ENCODE measurements around the gene COL4A2.

Gene COL4A2

GRCh38 chr13:110423689-110424302, 116.7 kb downstream of the COL4A2 start:
- DNase-seq = no peak

GRCh38 chr13:110424569-110425443, 117.7 kb downstream of the COL4A2 start:
- no peak for DNase-seq

DNA sequence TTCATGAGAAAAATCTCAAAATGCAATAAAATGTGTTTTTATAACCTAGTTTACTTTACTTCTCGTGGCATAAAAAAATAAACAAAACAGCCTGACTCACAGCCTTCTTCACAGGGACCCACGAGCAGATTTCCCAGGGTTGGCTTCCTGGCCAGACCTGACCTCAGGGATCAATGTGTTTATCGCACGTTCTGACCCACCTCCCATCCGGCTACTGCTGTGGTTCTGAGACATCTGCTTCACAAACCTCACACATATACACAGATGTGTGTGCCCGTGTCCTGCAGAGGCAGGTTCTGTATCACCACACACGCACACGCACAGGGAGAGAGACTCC, 118.3 kb downstream of the COL4A2 start:
- DNase-seq = no peak

- DNase-seq = peak in 1 of 2 experiments; percentile 10
Measured at GRCh38 chr13:110426735-110427134, 119.7 kb downstream of the COL4A2 start.

GRCh38 chr13:110428313-110428712, 121.2 kb downstream of the COL4A2 start:
- DNase-seq = no peak

GRCh38 chr13:110430391-110431336, 123.6 kb downstream of the COL4A2 start:
- DNase-seq = no peak

DNA sequence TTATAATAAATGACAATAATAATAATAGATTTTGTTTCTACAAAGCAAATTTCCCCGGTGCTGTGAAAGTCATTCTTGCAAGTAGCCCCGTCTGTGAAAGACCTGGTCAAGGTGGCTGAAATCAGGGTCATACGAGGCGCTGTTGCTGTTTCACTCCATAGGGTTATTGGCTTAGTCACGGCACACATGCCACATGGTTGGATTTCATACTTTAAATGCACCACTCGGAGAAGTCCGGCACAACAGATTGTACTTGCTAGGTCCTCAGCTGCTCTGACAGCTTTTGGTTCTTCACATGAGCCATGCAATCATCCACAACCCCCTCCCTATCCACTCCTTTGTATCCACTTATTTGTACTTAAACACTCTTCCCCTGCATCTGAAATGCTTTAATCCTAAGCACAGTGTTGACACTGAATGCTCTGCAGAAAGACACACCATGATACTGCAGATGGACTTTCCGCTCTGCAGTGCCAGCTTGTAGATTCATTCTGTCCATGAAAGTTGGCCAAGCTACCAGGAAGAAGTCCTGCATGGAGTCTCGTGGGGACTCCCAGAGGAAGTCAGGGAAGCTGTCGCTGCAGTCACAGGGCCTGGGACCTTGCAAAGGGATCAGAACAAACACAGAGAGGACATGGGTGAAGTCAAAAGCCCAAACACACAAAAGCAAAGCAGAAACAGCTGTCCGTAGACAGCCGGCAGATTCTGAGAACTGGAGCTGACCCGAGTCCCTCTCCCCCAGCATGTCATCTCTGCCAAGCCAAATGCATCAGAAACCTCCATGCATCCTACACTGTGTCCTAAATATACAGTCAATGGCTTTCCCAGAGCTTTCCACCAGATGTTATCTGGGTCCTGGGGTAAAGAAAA, 124.6 kb downstream of the COL4A2 start:
- peak; percentile 59 to 92 for DNase-seq

- DNase-seq = no peak
Measured at GRCh38 chr13:110432522-110432921, 125.4 kb downstream of the COL4A2 start.

- DNase-seq = no peak
Measured at GRCh38 chr13:110433014-110433413, 125.9 kb downstream of the COL4A2 start.

DNA sequence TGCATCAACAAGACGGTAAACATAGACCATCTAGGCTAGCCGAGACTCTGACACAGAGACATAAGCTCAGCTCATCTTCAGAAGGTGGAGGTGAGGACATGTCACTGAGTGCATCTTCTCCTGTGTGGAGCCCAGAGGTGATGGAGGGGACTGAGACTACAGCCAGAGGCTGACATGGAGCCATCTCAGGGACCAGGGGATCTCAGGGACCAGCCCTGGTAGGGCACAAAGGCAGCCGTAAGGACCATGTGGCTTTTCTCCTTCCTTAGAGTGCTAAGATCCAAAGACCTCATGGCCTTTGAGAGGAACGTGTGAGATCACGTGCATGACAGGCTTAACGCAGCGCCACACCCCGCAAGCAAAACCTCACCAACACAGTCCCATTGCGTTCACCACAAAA, 127.5 kb downstream of the COL4A2 start:
- DNase-seq = no peak

GRCh38 chr13:110435331-110435730, 128.2 kb downstream of the COL4A2 start:
- DNase-seq = no peak

DNA sequence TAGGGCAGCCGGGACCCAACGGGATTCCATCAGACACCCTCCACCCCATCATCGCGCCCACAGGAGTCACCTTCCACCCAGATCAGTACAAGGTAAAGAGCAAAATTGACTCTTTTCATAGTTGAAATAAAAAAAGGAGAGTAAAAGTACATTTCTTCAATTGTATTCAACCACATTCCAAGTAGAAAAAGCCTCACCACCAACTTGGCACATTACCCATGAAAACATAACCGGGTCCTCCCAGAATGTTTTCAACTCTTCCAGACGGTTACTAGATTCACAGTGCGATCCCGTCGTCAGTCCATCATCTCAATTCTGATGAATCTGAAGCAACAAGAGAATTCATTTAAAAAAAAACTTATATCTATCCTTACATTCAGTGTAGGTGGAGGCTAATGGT, 129.2 kb downstream of the COL4A2 start:
- DNase-seq = no peak

DNA sequence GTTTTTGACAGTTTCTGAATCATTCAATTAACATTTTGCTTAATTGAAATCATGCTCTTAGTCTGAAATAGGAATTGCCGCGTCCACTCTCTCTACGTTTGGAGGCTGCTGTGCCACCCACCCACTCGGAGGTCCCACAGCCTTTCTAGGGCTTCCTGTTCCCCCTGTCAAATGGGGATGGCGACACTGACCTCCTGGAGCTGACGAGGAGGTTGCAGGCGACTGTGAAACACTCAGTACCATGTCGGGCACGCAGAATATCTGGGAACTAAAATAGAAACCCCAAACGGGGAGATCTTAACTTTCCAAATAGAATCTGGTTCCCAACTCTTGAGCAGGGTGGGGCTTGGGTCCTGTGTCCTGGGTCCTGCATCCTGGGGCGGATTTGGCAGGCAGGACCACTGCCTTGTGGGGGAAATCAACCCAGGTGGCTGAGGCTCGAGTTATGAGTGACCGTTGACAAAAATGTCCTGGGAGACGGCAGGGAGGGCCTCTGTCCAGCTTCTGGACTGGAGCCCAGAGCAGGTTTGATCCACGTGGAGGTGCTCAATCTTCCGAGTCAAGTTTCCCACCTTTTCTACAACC, 129.8 kb downstream of the COL4A2 start:
- no peak for DNase-seq

DNA sequence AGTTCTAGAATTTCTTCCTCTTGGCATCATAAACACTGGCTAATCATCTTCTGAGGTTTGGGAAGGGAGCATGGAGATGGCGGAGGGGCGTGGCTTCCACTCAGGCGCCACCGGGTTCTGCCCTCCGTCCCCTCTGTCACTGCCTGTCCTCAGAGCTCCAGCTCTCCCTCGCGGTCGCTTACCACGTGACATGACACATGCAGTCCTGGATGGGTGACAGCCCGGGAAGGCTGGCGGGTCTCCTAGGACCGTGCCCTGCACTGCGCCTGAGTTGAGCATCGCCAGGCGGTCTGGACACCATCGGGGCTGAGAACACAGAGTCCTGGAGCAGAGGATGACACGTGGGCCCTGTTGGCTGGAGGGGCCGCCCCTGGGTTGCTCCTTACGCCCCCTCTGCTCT, 131.1 kb downstream of the COL4A2 start:
- DNase-seq = no peak

DNA sequence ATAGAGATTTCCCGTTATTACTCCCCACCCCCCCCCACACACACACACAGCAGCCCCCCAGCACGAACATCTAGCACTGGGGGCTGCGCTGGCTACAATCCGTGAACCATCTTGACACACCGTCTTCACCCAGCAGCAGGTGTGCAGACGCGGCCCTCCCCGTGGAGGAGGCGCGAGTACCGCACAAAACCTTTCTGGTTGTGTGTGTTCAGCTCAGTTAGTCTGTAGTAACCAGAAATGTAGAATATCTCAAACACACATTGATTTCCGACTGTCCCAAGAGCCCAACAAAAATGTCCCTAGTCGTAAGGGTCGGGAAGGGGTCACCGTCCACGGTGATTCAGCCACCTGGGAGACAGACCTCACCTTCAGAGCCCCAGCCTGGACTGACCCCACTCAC, 131.7 kb downstream of the COL4A2 start:
- DNase-seq = no peak

DNA sequence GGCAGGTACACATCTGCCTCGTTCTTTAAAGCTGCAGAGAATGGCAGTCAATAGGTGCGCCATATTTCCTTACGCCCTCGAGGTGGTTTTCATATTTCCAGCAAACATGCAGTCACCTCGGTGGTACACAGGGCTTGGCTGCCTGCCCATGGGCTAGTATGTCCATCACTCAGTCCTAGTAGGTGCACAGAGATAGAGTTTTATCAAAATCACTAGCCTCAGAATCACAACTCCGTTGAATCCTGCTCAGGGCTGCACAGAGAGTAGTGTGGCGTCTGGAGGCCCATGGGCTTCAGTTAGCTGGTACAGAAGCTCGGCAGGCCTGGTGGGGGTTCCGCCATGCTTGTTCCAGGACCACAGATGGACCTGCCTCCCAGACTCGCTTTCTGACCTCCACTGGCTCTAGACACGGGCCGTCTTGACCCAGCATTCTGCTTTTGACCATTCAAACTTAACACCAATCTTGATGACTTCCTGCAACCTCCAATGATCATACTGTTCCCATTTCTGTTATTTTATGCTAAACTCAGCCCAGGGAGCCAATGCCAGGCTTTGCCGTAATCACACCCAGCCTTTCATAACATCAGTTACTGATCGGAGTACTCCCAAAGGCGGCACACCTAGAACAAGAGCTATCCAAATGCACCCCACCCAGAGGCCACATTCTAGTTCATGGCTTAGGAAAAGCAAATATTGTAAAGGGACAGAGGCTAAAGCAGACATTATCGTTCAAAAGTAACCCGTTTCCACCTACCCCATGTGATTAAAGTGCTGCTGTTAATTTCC, 134.1 kb downstream of the COL4A2 start:
- no peak for DNase-seq

GRCh38 chr13:110442930-110443621, 136.0 kb downstream of the COL4A2 start:
- no peak for DNase-seq

DNA sequence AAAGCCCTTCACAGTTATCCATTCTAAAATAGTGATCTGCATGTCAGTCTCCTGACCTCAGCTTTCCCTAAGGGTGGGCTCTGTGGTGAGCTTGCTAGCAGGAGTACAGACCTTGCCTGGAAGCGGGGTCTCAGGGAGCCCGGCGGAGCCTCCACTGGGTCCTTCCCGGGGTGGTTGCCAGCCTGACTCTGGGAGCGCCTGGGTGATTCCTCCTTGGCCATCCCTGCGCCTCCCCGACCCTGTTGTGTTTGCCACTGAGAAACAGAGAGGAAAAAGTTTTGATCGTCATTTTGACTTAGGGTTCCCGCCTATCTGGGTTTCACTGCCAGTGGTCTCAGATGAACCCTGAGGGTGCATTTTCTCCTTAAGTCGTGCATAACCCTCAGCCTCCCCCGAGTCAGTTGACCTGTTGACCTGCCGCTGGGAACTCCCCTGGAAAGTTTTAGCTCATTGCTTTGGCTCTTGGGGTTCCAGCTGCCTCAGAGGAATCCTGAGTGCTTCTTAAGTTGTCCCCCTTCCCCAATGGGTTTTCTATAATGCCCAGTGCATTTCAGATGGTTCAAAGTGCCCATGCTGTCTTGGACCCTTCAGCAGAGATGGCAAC, 136.6 kb downstream of the COL4A2 start:
- DNase-seq = no peak

- peak; percentile 9 to 72 for DNase-seq
Measured at GRCh38 chr13:110444226-110444653, 137.2 kb downstream of the COL4A2 start.

DNA sequence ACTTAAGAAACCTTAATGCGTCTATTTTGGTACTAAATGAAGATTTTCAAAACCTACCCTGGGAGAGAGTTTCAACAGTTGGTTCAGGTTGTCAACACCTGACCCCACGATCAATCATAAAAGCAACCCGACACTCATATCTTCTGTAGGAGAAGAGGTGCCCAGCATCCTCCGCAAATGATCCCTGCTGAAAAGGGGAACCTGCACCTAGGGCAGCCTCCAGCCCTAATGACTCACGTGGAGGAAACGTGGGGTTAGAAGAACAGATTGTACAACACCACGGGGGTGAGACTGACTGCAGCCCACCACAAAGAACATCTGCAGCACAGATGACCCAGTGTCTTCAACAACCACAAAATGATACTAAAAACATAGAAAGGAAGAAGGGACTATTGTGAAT, 138.1 kb downstream of the COL4A2 start:
- DNase-seq = no peak
